Measurements from ENCODE around the gene M1AP.

The M1AP gene

GRCh38 chr2:74648009-74648443 lies at the start of gene M1AP:
TSS of gene M1AP (minus strand) at chr2:74648330. CDS start at chr2:74640275, 8,055 bp downstream.
- DNase-seq (ENCODE audit: low read depth): no peak

- no peak for DNase-seq (ENCODE audit: low read depth)
Observed at GRCh38 chr2:74696829-74697228, 48.7 kb upstream of the M1AP start.

GRCh38 chr2:74695663-74696062 lies 47.5 kb upstream of the M1AP start:
- no peak for DNase-seq (ENCODE audit: low read depth)

GRCh38 chr2:74694281-74694680 lies 46.2 kb upstream of the M1AP start:
- DNase-seq (ENCODE audit: low read depth): no peak

- no peak for DNase-seq (ENCODE audit: low read depth)
Observed at GRCh38 chr2:74693668-74694067, 45.5 kb upstream of the M1AP start.

- no peak for DNase-seq (ENCODE audit: low read depth)
Observed at GRCh38 chr2:74693213-74693612, 45.1 kb upstream of the M1AP start.

GRCh38 chr2:74691929-74692328 lies 43.8 kb upstream of the M1AP start:
- DNase-seq (ENCODE audit: low read depth): no peak

GRCh38 chr2:74690571-74690970 lies 42.4 kb upstream of the M1AP start:
- no peak for DNase-seq (ENCODE audit: low read depth)

- DNase-seq (ENCODE audit: low read depth): no peak
Observed at GRCh38 chr2:74689671-74690070, 41.5 kb upstream of the M1AP start.

- DNase-seq (ENCODE audit: low read depth): no peak
Observed at GRCh38 chr2:74688881-74689280, 40.8 kb upstream of the M1AP start.

- no peak for DNase-seq (ENCODE audit: low read depth)
Observed at GRCh38 chr2:74685408-74685807, 37.3 kb upstream of the M1AP start.

- no peak for DNase-seq (ENCODE audit: low read depth)
Observed at GRCh38 chr2:74682501-74682900, 34.4 kb upstream of the M1AP start.

- DNase-seq (ENCODE audit: low read depth): no peak
Observed at GRCh38 chr2:74679615-74680014, 31.5 kb upstream of the M1AP start.

- DNase-seq (ENCODE audit: low read depth): no peak
Observed at GRCh38 chr2:74676331-74676730, 28.2 kb upstream of the M1AP start.

GRCh38 chr2:74675090-74675489 lies 27.0 kb upstream of the M1AP start:
- no peak for DNase-seq (ENCODE audit: low read depth)

GRCh38 chr2:74673826-74674528 lies 25.8 kb upstream of the M1AP start:
- no peak for DNase-seq (ENCODE audit: low read depth)

GRCh38 chr2:74671479-74671878 lies 23.3 kb upstream of the M1AP start:
- no peak for DNase-seq (ENCODE audit: low read depth)

GRCh38 chr2:74670263-74670662 lies 22.1 kb upstream of the M1AP start:
- no peak for DNase-seq (ENCODE audit: low read depth)

GRCh38 chr2:74668087-74668486 lies 20.0 kb upstream of the M1AP start:
- DNase-seq (ENCODE audit: low read depth): no peak

- no peak for DNase-seq (ENCODE audit: low read depth)
Observed at GRCh38 chr2:74659462-74659861, 11.3 kb upstream of the M1AP start.

- no peak for DNase-seq (ENCODE audit: low read depth)
Observed at GRCh38 chr2:74658516-74658915, 10.4 kb upstream of the M1AP start.

- no peak for DNase-seq (ENCODE audit: low read depth)
Observed at GRCh38 chr2:74655579-74655978, 7.4 kb upstream of the M1AP start.

- peak; percentile 92 for DNase-seq (ENCODE audit: low read depth)
Observed at GRCh38 chr2:74653985-74654882, 6.1 kb upstream of the M1AP start, which contains the start of gene SEMA4F. TSS of gene SEMA4F (plus strand) at chr2:74654247. CDS start at chr2:74654377, 130 bp downstream.
